Peyer's patch (tissue), 4 donors: ENCODE data around the gene PRG2.

Experiments used
- CTCF ChIP-seq, 6 experiments: fragments of 450-650 bp in 4 of 6; fragments of 200-600 bp in 2 of 6; sonication (generic) in 1 of 6; IDR thresholded peaks; one replicate each; pipeline ENCODE4 v1.5.1; 2017 to 2019; ENCODE audit warnings: antibody characterized with exemption in 6 of 6, mild to moderate bottlenecking in 3 of 6, moderate library complexity in 1 of 6
- POLR2A ChIP-seq, 2 donors: fragments of 450-650 bp; IDR thresholded peaks; one replicate each; pipeline ENCODE4 v1.5.1; 2017; ENCODE audit warnings: antibody characterized with exemption in 2 of 2, mild to moderate bottlenecking in 2 of 2, moderate library complexity in 2 of 2

GRCh38 chr11:57358543-57358961, 31.9 kb downstream of the PRG2 start:
- TF ChIP-seq CTCF (IDR thresholded peaks at IDR 0.05), result no peak
- no peak for TF ChIP-seq POLR2A (IDR thresholded peaks at IDR 0.05)
